Left hindlimb (tissue), 1 donor: ENCODE data around the gene PDE9A.
"Not testable (repeated sequence)": the region's sequence is repeated elsewhere in the genome, so short reads cannot be mapped to it uniquely, and the experiment has no call there.

Experiments
- DNase-seq: peaks from one replicate; pipeline ENCODE4 v3.0.0-alpha.2; 2018

PDE9A gene

GRCh38 chr21:42807938-42808613, 154.7 kb downstream of the PDE9A start:
- DNase-seq, result no peak

GRCh38 chr21:42809171-42809570, 155.8 kb downstream of the PDE9A start:
- no peak for DNase-seq

DNA sequence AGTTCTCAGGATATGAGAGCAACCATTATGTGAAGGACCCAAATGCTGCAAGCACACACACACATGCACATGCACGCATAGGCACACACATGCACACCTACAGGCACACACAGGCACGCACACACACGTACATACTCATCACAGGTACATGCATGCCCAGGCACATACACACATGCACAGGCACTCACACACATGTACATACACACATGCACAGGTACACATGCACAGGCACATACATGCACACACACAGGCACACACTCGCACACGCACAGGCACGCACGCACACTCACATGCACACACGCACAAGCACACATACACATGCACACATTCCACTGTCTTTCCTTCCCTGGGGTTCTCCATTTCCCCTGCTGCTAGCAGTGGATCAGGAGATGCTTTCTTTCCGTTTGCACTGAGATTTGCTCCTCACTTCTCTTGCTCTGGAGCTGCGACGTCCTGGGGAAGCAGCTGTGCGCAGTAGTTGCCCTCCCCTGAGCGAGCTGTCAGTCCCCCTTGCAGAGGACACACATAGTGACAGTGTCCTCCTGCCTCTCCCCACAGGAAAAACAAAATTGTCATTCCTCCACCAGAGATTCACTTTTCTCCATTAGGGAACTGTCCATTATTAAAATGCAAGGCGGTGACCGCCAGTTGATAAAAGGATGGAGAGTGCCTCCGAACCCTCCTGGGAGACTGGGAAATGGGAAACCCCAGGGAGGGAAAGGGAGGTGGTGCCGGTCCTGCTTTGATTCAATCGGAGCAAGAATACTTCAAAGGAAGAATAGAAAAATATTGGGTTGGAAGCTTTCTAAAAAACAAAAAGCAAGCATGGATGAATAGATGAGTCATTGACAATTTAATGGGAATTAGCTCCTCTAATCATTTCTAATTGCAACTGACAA, 156.4 kb downstream of the PDE9A start:
- no peak for DNase-seq

DNA sequence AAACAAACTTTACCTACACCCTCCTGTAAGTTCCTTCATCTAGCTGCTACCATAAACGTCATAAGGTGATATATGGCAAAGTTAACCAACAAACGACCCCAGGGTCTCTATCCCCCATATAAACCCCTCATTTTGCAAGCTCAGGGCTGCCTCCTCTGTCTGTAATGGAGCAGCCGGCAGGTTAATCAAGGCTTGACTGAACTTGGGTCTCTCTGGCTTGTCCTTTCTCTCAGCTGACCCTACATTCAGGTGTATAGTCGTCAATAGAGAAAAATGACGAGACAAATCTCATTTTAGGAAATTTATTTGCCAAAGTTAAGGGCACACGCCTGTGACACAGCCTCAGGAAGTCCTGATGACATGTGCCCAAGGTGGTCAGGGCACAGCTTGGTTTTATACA, 158.5 kb downstream of the PDE9A start:
- DNase-seq, result no peak

GRCh38 chr21:42812528-42813241, 159.3 kb downstream of the PDE9A start:
- not testable (repeated sequence) for DNase-seq

GRCh38 chr21:42815217-42815616, 161.8 kb downstream of the PDE9A start:
- no peak for DNase-seq

- no peak for DNase-seq
Observed at GRCh38 chr21:42818328-42818749, 164.9 kb downstream of the PDE9A start.

- no peak for DNase-seq
Observed at GRCh38 chr21:42819861-42820615, 166.6 kb downstream of the PDE9A start.

GRCh38 chr21:42820616-42821465, 167.4 kb downstream of the PDE9A start:
- no peak for DNase-seq
